Iris pigment epithelial cell (primary cell): ENCODE data around the gene VWA7.

Experiments
- DNase-seq: peaks from one replicate; pipeline ENCODE4 v3.0.0-alpha.2; 2011; ENCODE audit warnings: low read depth

Gene VWA7

DNA sequence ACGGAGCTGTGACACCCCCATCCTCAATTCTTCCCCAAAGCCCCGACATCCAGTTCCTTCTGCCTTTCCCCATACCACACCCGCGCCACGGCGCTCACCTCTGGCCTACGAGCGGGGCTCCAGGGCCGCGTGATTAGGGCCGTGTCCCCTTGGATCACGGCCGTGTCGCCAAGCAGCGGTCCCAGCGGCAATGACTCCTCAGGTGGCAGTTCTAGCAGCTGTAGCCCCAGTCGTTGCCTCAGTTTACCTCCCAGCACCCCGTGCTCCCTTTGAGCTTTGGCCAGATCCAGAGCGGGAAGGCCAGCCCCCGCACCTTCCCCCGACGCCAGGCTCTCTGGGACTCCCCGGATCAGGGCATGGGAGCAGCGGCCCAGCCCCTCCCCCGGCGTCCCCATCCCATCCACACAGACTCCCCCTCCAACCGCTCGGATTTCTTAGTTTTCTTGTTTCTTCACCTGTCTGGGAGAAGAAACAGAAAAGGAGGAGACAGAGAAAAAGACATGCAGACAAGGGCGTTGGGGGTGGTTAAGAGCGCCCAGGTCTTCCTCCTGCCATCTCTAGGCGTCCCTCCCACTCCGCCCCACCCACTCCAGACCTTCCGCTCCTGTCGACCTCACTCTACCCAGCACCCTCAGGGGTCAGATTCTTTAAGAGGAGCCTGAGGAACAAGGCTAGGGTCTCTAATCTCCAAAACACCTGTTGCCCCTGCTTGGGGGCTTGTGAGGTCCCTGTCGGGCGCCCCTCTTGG lies 48.2 kb downstream of the VWA7 start, which contains the start of gene DDAH2:
Gene DDAH2, minus strand, starts transcription at position 533 of the 748 bp plus-strand sequence. Its CDS starts 138 bp downstream, at position 395.
- no peak for DNase-seq

DNA sequence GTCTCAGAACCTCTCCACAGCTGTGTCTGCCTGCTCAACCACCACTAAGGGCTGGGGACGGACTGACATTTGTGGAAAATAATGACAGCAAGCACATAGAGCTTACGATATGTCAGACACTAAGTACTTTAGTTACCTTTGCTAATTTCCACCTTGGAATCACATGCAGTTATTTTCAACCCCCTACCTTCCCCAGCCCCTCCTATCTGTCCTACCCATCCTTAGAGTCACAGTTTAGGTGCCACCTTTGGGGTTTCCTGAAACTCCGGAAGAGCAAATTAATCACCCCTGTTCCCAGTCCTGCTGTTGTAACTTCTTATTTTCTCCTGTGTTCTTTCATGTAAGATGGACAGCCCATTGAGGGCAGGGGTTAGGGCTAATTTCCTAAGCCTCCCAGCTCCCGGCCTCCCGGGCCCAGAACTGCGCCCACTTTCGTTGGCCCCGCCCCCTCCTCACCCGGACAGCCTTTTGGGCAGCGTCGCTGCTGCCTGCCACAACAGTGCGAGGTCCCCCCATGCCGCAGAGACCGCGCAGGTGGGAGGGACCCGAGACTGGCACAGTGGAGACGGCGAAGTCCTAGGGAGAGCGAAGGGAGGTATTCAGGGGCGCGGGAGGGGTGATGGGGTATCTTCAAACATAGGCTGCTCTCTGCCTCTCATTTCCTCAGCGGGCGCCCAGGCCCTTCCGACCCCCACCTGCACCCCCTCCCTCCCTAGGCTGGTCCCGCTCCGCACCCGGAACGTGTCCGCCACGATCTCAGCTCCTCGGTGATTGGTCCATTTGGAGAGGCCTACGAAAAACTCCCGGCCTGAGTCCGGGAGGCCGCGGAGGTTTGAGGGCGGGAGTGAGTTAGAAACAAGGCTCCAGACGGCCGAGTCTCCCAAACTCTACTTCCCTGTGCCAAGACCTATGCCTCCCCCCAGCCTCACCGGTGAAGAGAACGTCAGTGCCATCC lies 49.1 kb downstream of the VWA7 start:
- DNase-seq: no peak

DNA sequence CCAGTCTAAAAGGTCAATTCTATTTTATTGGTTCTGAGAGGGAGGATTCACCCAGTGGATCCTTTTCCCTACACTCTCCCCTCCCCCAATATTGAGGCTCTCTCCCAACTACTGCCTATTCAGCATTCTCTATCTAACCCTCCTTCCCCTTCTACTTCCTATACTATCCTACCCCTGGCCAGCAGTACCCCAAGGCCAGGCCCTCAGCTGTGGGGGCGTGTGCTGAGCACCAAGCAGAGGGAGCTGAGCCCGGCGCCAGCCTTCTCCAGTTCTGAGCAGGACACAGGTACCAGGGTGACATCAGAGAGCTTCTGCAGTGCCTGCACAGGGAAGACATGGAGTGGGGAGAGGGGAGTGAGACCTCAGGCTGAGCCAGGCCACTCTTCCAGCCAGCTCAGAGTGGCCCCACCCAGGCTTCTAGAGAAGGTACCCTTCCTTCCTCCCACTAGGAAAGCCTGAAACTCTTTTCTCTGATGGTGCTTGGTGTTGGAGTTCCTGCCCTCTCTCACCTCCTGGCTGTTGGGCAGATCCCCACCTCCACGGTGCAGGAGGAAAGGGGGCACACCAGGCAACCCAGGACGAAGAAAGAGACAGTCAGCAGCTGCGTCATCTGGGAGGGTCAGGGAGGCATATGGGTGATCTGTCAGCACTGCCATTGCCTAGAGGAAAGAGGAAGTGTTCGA lies 50.0 kb downstream of the VWA7 start:
- no peak for DNase-seq

GRCh38 chr6:31725502-31726350 lies 51.4 kb downstream of the VWA7 start:
- peak; percentile 40 for DNase-seq

DNA sequence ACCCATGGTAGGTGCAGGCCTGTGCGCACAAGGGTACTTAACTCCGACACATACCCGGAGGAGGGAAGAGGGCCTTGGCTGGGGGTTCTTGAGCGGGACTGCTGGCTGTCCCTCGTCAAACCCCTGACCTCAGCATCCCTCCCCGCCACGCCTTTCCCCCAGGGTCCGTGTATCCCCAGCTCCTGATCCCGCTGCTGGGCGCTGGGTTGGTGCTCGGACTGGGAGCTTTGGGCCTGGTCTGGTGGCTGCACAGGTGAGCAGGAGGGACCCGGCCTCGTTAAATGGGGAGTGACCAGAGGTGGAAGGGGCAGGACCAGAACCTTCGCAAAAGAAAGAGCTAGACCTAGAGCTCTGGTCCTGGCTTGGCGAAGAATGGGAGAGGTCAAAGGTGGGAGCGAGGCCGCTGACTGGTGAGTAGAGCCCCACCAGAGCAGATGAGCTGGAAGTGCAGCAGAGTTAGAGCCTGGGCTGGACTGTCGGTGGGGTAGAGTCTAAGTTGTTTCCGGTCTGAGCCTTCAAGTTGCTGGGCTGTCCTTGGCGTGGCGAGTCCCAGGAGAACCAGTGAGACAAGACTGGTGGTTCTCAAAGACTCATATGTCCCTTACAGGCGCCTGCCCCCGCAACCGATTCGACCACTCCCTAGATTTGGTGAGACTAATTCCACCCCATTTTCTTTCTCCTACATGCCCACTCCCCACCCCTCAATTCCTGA lies 53.0 kb downstream of the VWA7 start:
- DNase-seq: no peak

DNA sequence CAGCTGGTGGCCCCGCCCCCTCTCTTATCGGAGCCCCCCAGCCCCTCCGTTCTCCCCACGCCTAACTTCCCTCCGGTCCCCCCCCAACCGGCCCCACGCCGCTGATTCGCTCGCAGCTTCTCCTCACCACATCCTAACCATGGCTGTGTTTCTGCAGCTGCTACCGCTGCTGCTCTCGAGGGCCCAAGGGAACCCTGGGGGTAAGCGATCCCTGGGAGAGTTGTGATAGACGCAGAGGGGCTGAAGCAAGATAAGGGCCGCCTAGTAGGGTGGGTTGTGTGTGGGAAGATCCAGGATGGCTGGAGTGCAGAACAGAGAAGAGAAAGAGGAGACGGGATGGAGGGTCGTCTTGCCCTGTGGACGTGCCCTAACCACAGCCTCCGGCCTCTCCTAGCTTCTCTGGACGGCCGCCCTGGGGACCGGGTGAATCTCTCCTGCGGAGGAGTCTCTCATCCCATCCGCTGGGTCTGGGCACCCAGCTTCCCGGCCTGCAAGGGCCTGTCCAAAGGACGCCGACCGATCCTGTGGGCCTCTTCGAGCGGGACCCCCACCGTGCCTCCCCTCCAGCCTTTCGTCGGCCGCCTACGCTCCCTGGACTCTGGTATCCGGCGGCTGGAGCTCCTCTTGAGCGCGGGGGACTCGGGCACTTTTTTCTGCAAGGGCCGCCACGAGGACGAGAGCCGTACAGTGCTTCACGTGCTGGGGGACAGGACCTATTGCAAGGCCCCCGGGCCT lies 53.7 kb downstream of the VWA7 start, which contains the start of gene MPIG6B:
Gene MPIG6B, plus strand, starts transcription at position 129 of the 735 bp plus-strand sequence. Its CDS starts 11 bp downstream, at position 140.
- no peak for DNase-seq

GRCh38 chr6:31722173-31722572 lies 55.0 kb downstream of the VWA7 start:
- DNase-seq: no peak

DNA sequence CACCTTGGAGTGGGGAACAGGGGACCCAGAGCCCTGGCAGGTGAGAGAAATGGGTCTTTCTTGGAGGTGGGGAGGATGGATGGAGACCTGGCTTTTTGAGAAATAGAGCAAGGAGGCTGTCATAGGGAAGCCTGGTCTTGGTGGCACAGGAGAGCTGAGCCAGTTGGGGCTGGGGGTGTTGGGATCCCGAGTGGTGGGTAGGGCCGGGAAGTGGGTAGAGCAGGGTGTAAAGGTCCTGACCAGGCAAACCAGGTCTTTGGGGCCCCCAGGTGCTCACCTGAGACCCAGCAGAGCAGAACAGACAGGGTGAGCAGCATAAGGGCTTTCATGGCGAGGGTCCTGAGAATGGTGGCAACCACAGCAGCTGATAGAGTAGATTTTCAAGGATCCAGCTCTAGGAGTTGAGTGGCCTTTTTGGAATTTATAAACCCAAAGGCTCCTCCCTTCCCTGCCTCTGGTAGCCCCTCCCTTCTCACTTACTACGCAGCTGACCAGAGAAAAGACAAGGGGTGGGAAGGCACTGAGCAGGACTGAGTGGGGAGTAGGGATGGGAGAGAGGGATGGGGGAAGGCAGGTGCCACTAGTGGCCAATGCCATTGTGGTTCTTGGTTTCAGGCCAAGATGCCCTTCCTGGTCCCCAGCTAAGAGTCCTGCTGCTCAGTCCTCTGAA lies 55.6 kb downstream of the VWA7 start, which contains the start of gene LY6G6C:
Gene LY6G6C, minus strand, starts transcription at position 396 of the 670 bp plus-strand sequence. Its CDS starts 67 bp downstream, at position 329.
- no peak for DNase-seq

DNA sequence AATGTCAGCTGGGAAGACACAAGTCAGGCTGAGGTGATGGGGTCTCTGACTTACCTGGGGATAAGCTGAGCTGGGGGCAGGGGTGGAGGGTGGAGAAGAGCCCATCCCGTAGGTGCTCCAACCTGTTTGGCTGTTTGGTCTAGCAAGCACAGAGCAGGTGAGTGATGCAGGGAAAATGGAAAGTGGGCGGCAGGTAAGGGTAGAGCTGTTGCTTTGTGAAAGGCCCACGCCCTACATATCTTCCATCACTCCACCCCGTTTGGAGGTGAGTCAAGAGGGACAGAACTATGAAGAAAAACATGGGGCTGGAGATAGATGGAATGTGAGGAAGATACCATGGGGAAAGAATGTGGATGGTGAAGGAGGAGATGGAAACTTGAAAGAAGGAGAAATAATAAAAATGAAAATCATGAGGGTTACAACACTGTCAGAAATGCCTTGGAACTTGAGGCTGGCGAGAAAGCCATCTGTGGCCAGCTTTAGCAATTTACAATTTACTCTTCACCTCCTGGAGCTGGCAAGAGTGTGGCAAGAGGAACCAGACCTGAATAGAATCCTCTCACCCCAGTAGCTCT lies 56.8 kb downstream of the VWA7 start:
- DNase-seq: no peak

GRCh38 chr6:31719001-31719400 lies 58.1 kb downstream of the VWA7 start:
- DNase-seq: no peak

DNA sequence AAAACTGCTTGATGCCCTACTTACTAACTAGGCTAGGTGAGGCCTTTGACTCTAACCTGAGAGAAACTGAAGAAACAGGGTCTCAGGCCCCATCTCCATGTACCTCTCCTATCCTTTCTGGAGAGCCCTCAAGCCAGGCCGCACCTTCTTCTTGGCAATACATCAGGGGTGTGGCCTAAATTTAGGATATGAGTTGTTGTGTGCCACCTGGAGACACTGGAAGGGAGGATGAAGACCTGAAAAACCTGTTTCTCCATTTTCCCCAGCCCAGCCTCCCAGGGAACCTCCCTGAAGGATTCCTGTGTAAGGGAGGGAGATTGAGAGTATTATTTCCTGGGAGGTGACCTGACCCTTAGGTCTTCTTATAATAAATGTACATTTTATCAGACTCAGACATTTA lies 58.9 kb downstream of the VWA7 start:
- DNase-seq: no peak

DNA sequence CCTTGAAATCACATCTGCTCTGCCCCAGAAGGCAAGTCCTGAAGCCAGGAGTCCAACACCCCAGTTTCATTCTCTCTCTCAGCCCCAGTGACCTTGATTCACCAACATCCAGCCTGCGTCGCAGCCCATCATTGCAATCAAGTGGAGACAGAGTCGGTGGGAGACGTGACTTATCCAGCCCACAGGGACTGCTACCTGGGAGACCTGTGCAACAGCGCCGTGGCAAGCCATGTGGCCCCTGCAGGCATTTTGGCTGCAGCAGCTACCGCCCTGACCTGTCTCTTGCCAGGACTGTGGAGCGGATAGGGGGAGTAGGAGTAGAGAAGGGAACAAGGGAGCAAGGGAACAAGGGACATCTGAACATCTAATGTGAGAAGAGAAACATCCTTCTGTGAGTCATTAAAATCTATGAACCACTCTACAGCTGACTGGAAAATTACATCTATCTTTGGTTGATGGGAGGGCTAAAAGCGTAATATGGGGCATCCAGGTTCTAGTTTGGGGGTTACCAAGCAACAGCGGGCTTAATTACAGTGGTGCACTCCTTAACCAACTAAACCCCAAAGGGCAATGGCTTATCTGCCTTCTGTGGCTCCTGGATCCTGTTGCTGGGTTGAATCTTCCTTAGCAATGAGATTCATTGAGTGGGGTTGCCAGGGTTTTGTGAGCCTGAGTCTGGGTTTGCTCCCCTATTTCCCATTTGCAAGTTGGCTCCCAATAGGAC lies 59.5 kb downstream of the VWA7 start:
- DNase-seq: no peak
